ENCODE measurements around the gene KAT2A.

DNA sequence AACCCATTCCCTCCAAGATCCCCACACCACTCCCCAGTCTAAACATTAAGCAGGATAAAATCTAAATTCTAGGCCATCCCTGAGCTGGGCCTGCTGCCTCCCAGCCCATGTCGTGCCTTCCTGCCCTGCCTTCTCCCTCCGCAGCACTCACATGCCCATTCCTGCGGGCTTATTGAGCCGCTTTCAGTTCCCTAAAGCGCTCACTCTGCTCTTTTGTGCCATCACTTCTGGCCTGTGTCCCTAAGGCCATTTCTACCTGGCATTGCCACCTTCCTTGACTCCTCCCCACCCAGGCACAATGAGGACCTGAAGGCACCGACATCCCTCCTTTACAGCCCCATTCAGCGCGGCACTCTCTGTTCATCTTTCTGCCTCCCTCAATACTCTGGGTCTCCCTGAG, 46.6 kb upstream of the KAT2A start:
- TF ChIP-seq CTCF (IDR thresholded peaks at IDR 0.05; ENCODE audit: low read depth, low read length) (no peak), EZH2phosphoT487 (IDR thresholded peaks at IDR 0.05; ENCODE audit: low read depth) (no peak)
